Stomach (tissue), 9 donors: ENCODE data around the gene GBA3. TPM values are rescaled to one million over a fixed set of nuclear protein-coding genes. Genes with fewer than 3 reads are reported as not detected.

Experiments used
- DNase-seq, 2 donors: peaks; one replicate each; pipeline versions ENCODE4 v3.0.0 to v3.0.0-alpha.2; 2013 to 2019
- H3K27ac ChIP-seq, 5 donors: fragments of 200-600 bp in 4 of 5; sonication (generic) in 4 of 5; one replicate each; pipeline ENCODE4 v1.5.1; 2013 to 2019; ENCODE audit warnings: mild to moderate bottlenecking in 1 of 5, moderate library complexity in 1 of 5
- H3K27me3 ChIP-seq, 3 donors: fragments of 200-600 bp; sonication (generic); one replicate each; pipeline ENCODE4 v1.5.1; 2017 to 2019; ENCODE audit warnings: mixed run types in 1 of 3
- H3K36me3 ChIP-seq, 4 donors: fragments of 200-600 bp; sonication (generic); 1 replicate in 3 of 4; 2 replicates in 1 of 4; pipeline ENCODE4 v1.5.1; 2016 to 2019
- H3K4me1 ChIP-seq, 4 donors: fragments of 200-600 bp; sonication (generic); one replicate each; pipeline ENCODE4 v1.5.1; 2016 to 2019
- H3K4me3 ChIP-seq, 4 donors: fragments of 200-600 bp; sonication (generic) in 3 of 4; one replicate each; pipeline ENCODE4 v1.5.1; 2016 to 2019; ENCODE audit warnings: mild to moderate bottlenecking in 1 of 4
- H3K9me3 ChIP-seq, 4 donors: fragments of 200-600 bp; sonication (generic); one replicate each; pipeline ENCODE4 v1.5.1; 2016 to 2019
- CTCF ChIP-seq, 7 experiments: fragments of 450-650 bp in 4 of 7; fragments of 200-600 bp in 3 of 7; sonication (generic) in 3 of 7; IDR thresholded peaks; one replicate each; pipeline ENCODE4 v1.5.1; 2016 to 2019; ENCODE audit warnings: antibody characterized with exemption in 7 of 7, control low read depth in 2 of 7, mild to moderate bottlenecking in 1 of 7
- EP300 ChIP-seq: sonication (generic); formaldehyde crosslinking; IDR thresholded peaks from one replicate; pipeline ENCODE4 v1.6.1; 2017; ENCODE audit warnings: antibody characterized with exemption
- POLR2A ChIP-seq, 4 donors: fragments of 450-650 bp; IDR thresholded peaks; one replicate each; pipeline ENCODE4 v1.6.1; 2016; ENCODE audit warnings: antibody characterized with exemption in 4 of 4, control low read depth in 2 of 4, mild to moderate bottlenecking in 1 of 4, moderate library complexity in 1 of 4
- POLR2AphosphoS5 ChIP-seq, 3 donors: sonication (generic); formaldehyde crosslinking; IDR thresholded peaks; one replicate each; pipeline ENCODE4 v1.6.1; 2016; ENCODE audit warnings: antibody characterized with exemption in 3 of 3
- WGBS, 5 donors: extraction: QIAGEN DNeasy Blood & Tissue Kit in 3 of 5; methylation state at CpG; one replicate each; pipeline versions ENCODE4 v1.1.5 to v1.1.7; 2013 to 2018; 5-methylcytosine and 5-hydroxymethylcytosine counted together
- intact Hi-C: fragments of 100-400 bp; cut with DNase I; formaldehyde crosslinking; loops from one replicate; pipeline ENCODE4 v1.15.1; 2023; ENCODE audit warnings: low total_unique reads
- polyA plus RNA-seq, 3 donors: library from polyadenylated mRNA; stranded (reverse); fragments of 200-250 nt; gene quantifications; one replicate each; pipeline ENCODE4 v1.2.3, GENCODE V29; 2013
- total RNA-seq, 5 donors: library from RNA; depleted of rRNA; stranded (reverse); fragments of >200 nt; gene quantifications; one replicate each; pipeline versions ENCODE4 v1.1.0 to v1.2.3, GENCODE V29; 2014 to 2016
- donor health status: healthy with polysubstance abuse.
- donor health status: Bipolar disorder and iron deficiency.
- donor health status: healthy.

GBA3 gene
- total and polyA plus RNA-seq, 8 donors = 0.10 to 13.0 (median 2.8) TPM; not detected in 5

DNA sequence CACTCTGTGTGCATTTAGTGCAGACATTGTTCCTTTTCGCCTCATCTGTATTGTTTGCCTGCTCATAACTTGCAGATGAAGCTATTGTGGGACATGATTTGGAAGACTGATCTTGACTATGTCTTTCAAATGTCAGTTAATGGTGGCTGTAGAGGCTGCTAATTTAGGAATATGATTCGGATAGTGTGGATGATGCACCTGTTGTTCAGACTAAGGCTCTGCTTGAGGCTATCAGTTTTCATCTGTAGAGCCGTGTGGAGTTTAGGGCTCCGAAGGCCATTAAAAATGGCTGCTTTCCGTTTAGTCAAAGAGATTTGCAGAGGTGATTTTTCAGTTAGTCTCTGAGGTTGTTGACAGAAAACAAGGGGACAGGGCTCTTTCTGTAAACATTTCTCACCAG lies 102.0 kb downstream of the GBA3 start:
- H3K4me1 ChIP-seq = no peaks in the 10 kb centered on the region
- no peak for DNase-seq
- no peaks in the 10 kb centered on the region for H3K27me3 ChIP-seq
- intact Hi-C loops = no loop called here
- H3K27ac ChIP-seq = no peak overlapping the region
- H3K36me3 ChIP-seq = no peaks in the 10 kb centered on the region
- TF ChIP-seq POLR2A (IDR thresholded peaks at IDR 0.05) (no peak), EP300 (no peak), CTCF (IDR thresholded peaks at IDR 0.05) (no peak), POLR2AphosphoS5 (IDR thresholded peaks at IDR 0.05) (no peak)
- H3K4me3 ChIP-seq = no peak overlapping the region
- no peaks in the 10 kb centered on the region for H3K9me3 ChIP-seq
- 71 to 76% (median 72%) methylated on average over 5 of the region's 5 CpGs for WGBS, 5 donors

GRCh38 chr4:22801391-22801790 lies 108.7 kb downstream of the GBA3 start:
- Histone ChIP-seq H3K27me3 (no peaks in the 10 kb centered on the region), H3K4me1 (no peaks in the 10 kb centered on the region), H3K9me3 (no peaks in the 10 kb centered on the region), H3K27ac (no peak overlapping the region), H3K4me3 (no peak overlapping the region), H3K36me3 (no peaks in the 10 kb centered on the region)
- no peak for DNase-seq
- intact Hi-C loops = no loop called here
- TF ChIP-seq CTCF (IDR thresholded peaks at IDR 0.05) (no peak), EP300 (no peak), POLR2AphosphoS5 (IDR thresholded peaks at IDR 0.05) (no peak), POLR2A (IDR thresholded peaks at IDR 0.05) (no peak)

GRCh38 chr4:22802876-22803275 lies 110.1 kb downstream of the GBA3 start:
- Histone ChIP-seq H3K4me1 (no peaks in the 10 kb centered on the region), H3K27me3 (no peaks in the 10 kb centered on the region), H3K9me3 (no peaks in the 10 kb centered on the region), H3K4me3 (no peak overlapping the region), H3K36me3 (no peaks in the 10 kb centered on the region), H3K27ac (no peak overlapping the region)
- intact Hi-C loops = no loop called here
- 63 to 78% (median 74%) methylated on average over 4 of the region's 4 CpGs for WGBS, 5 donors
- no peak for DNase-seq
- no peak for TF ChIP-seq POLR2AphosphoS5 (IDR thresholded peaks at IDR 0.05)
- no peak for TF ChIP-seq CTCF (IDR thresholded peaks at IDR 0.05)
- TF ChIP-seq POLR2A (IDR thresholded peaks at IDR 0.05) = no peak
- no peak for TF ChIP-seq EP300

DNA sequence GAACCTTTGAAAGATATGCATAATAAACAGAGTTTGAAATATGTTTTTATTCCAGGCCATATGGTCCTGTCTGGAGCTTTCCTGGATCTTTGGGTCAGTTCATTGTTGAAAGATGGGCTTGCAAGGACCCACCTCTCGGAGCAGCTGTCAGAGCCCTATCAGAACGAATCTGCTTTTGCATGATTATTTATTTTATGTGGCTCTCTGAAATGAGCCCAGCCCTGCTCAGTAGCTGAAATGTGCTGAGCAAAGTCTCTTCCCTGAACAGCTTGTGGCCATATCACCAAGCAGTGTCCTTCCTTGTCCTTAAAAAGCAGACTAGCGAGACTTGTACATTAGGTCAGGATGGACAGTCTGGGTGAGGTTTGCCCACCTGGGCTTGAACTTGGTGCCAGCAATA lies 110.8 kb downstream of the GBA3 start:
- Histone ChIP-seq H3K36me3 (no peaks in the 10 kb centered on the region), H3K27ac (no peak overlapping the region), H3K4me3 (no peak overlapping the region), H3K27me3 (no peaks in the 10 kb centered on the region), H3K9me3 (no peaks in the 10 kb centered on the region), H3K4me1 (no peaks in the 10 kb centered on the region)
- intact Hi-C loops = no loop called here
- TF ChIP-seq CTCF (IDR thresholded peaks at IDR 0.05) = no peak
- no peak for TF ChIP-seq POLR2AphosphoS5 (IDR thresholded peaks at IDR 0.05)
- no peak for TF ChIP-seq EP300
- no peak for TF ChIP-seq POLR2A (IDR thresholded peaks at IDR 0.05)
- 72 to 82% (median 76%) methylated on average over 3 of the region's 3 CpGs for WGBS, 5 donors
- no peak for DNase-seq
